OCI-LY1 (cell line): ENCODE data around the gene RGS10.

Experiments
- H2AFZ ChIP-seq: fragments of 200-600 bp; sonication (generic), shearing (Covaris generic); 2 replicates; pipeline ENCODE4 v1.6.0; 2014; ENCODE audit warnings: antibody characterized with exemption, mild to moderate bottlenecking, low read length
- H3F3A ChIP-seq: fragments of 200-600 bp; sonication (generic), shearing (Covaris generic); 2 replicates; pipeline ENCODE4 v1.6.0; 2014; ENCODE audit warnings: mild to moderate bottlenecking, antibody characterized with exemption, low read length, moderate library complexity; ENCODE audit not compliant: insufficient read depth
- H3K27ac ChIP-seq: fragments of 200-600 bp; sonication (generic); 2 replicates; pipeline ENCODE4 v1.5.1; 2014; ENCODE audit warnings: low read length, mixed run types, mild to moderate bottlenecking, low read depth; ENCODE audit not compliant: poor library complexity, severe bottlenecking
- H3K27me3 ChIP-seq: fragments of 200-600 bp; sonication (generic); 2 replicates; pipeline ENCODE4 v1.6.0; 2014; ENCODE audit warnings: antibody characterized with exemption, mild to moderate bottlenecking, low read length, moderate library complexity; ENCODE audit not compliant: insufficient read depth
- H3K36me3 ChIP-seq: fragments of 200-600 bp; sonication (generic); 2 replicates; pipeline ENCODE4 v1.6.1; 2014; ENCODE audit warnings: mild to moderate bottlenecking, antibody characterized with exemption, low read length, moderate library complexity, mixed read lengths; ENCODE audit not compliant: insufficient read depth
- H3K4me1 ChIP-seq: fragments of 200-600 bp; sonication (generic); 2 replicates; pipeline ENCODE4 v1.5.1; 2014; ENCODE audit warnings: mild to moderate bottlenecking, low read length, moderate library complexity; ENCODE audit not compliant: insufficient read depth, severe bottlenecking
- H3K4me2 ChIP-seq: fragments of 200-600 bp; sonication (generic), shearing (Covaris generic); 2 replicates; pipeline ENCODE4 v1.6.1; 2014; ENCODE audit warnings: low read length
- H3K4me3 ChIP-seq: fragments of 200-600 bp; sonication (generic); 2 replicates; pipeline ENCODE4 v1.5.1; 2014; ENCODE audit warnings: low read length, low read depth, mild to moderate bottlenecking, mixed read lengths; ENCODE audit not compliant: poor library complexity, severe bottlenecking
- H3K79me2 ChIP-seq: fragments of 200-600 bp; shearing (Covaris generic); 2 replicates; pipeline ENCODE4 v1.6.1; 2016; ENCODE audit warnings: mixed run types, low read length, mixed read lengths; ENCODE audit not compliant: insufficient read depth
- H3K9ac ChIP-seq: fragments of 200-600 bp; sonication (generic), shearing (Covaris generic); 2 replicates; pipeline ENCODE4 v1.6.1; 2014; ENCODE audit warnings: mild to moderate bottlenecking, low read length, mixed read lengths
- H3K9me2 ChIP-seq: fragments of 200-600 bp; sonication (generic), shearing (Covaris generic); 2 replicates; pipeline ENCODE4 v1.6.1; 2014; ENCODE audit warnings: low read depth, mild to moderate bottlenecking, low read length, mixed read lengths
- H3K9me3 ChIP-seq: fragments of 200-600 bp; shearing (Covaris generic); 2 replicates; pipeline ENCODE4 v1.6.1; 2014; ENCODE audit warnings: low read length, mixed read lengths
- H4K20me1 ChIP-seq: fragments of 200-600 bp; sonication (generic), shearing (Covaris generic); 2 replicates; pipeline ENCODE4 v1.6.0; 2016; ENCODE audit warnings: mild to moderate bottlenecking, low read length; ENCODE audit not compliant: insufficient read depth
- CTCF ChIP-seq: fragments of 200-600 bp; sonication (generic), shearing (Covaris generic); IDR thresholded peaks from 2 replicates; pipeline ENCODE4 v1.5.1; 2017; ENCODE audit warnings: mild to moderate bottlenecking, antibody characterized with exemption, low read length, moderate library complexity, mixed read lengths
- EZH2 ChIP-seq: fragments of 200-600 bp; sonication (generic), shearing (Covaris generic); IDR thresholded peaks from 2 replicates; pipeline ENCODE4 v1.8.0; 2017; ENCODE audit warnings: borderline replicate concordance, mixed run types, mild to moderate bottlenecking, antibody characterized with exemption, low read length, moderate library complexity, mixed read lengths

The RGS10 gene

DNA sequence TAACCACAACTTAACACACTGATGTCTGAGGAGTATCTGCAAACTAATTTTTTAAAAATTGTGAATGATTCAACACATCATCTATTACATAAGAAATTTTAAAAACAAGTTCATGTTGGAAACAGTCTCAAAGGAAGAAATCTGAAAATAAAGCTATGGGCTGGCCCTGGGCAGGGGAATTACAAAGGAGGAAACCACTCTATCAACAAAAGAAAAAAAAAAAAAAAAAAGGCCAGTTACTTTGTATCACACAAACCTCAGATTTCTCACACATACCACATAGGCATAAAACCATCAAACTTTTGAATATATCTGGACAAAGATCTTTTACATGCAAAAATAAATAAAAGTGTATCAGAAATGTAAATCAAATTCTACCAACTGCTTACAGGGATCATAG, 33.5 kb upstream of the RGS10 start:
- peaks cover 87% of the 10 kb centered on the region for H3K36me3 ChIP-seq
- no peak overlapping the region for H3K9ac ChIP-seq
- H3K27ac ChIP-seq: no peak overlapping the region
- no peaks in the 10 kb centered on the region for H3K79me2 ChIP-seq
- H3F3A ChIP-seq: no peaks in the 10 kb centered on the region
- H3K27me3 ChIP-seq: no peaks in the 10 kb centered on the region
- H3K4me1 ChIP-seq: no peaks in the 10 kb centered on the region
- H3K9me3 ChIP-seq: no peaks in the 10 kb centered on the region
- H3K4me3 ChIP-seq: no peak overlapping the region
- H4K20me1 ChIP-seq: no peaks in the 10 kb centered on the region
- no peaks in the 10 kb centered on the region for H3K9me2 ChIP-seq
- H2AFZ ChIP-seq: no peak overlapping the region
- no peak overlapping the region for H3K4me2 ChIP-seq
- TF ChIP-seq CTCF (no peak), EZH2 (no peak)

DNA sequence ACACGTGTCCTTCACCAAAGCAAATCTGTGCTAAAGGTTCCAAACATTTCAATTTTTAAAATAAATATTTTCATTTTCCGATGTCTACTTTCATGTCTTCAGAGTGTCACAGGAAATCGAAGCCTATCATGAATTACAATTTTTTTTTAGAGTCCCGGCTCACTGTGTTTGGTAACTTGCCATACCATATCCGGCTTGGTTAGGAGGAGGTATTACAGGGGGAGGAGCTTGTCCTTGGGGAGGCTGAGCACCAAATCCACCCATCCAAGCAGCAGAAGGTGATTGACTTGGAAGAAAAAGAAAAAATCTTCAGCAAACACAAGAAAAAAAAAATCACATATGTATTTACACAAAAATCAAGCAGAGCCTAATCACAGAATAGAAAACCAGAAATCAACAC, 33.0 kb upstream of the RGS10 start:
- H4K20me1 ChIP-seq: no peaks in the 10 kb centered on the region
- H3K9me3 ChIP-seq: no peaks in the 10 kb centered on the region
- H3K4me3 ChIP-seq: no peak overlapping the region
- no peak overlapping the region for H3K9ac ChIP-seq
- no peak for TF ChIP-seq EZH2
- no peak for TF ChIP-seq CTCF
- peaks cover 86% of the 10 kb centered on the region for H3K36me3 ChIP-seq
- H3K27me3 ChIP-seq: no peaks in the 10 kb centered on the region
- no peaks in the 10 kb centered on the region for H3F3A ChIP-seq
- no peak overlapping the region for H2AFZ ChIP-seq
- H3K4me2 ChIP-seq: no peak overlapping the region
- H3K9me2 ChIP-seq: no peaks in the 10 kb centered on the region
- H3K79me2 ChIP-seq: no peaks in the 10 kb centered on the region
- H3K4me1 ChIP-seq: no peaks in the 10 kb centered on the region
- no peak overlapping the region for H3K27ac ChIP-seq

- no peak overlapping the region for H3K9ac ChIP-seq
- no peaks in the 10 kb centered on the region for H3F3A ChIP-seq
- H3K4me2 ChIP-seq: no peak overlapping the region
- H3K27me3 ChIP-seq: no peaks in the 10 kb centered on the region
- H3K79me2 ChIP-seq: no peaks in the 10 kb centered on the region
- no peaks in the 10 kb centered on the region for H3K9me3 ChIP-seq
- H3K4me1 ChIP-seq: no peaks in the 10 kb centered on the region
- TF ChIP-seq CTCF: no peak
- no peak for TF ChIP-seq EZH2
- no peak overlapping the region for H2AFZ ChIP-seq
- no peaks in the 10 kb centered on the region for H4K20me1 ChIP-seq
- H3K9me2 ChIP-seq: no peaks in the 10 kb centered on the region
- H3K36me3 ChIP-seq: peaks cover 12% of the 10 kb centered on the region
- H3K4me3 ChIP-seq: no peak overlapping the region
- H3K27ac ChIP-seq: no peak overlapping the region
Measured at GRCh38 chr10:119567978-119568377, 25.5 kb upstream of the RGS10 start.
